GM19372 (cell line): ENCODE measurements around the gene KDM5A.
"Not testable (repeated sequence)": the region's sequence is repeated elsewhere in the genome, so short reads cannot be mapped to it uniquely, and the experiment has no call there.

Experiments
- ATAC-seq: cut with Tn5 transposase; IDR thresholded peaks from one replicate; pipeline ENCODE4 v1.9.1; 2021; ENCODE audit warnings: mild to moderate bottlenecking, low read depth, moderate library complexity; ENCODE audit not compliant: unreplicated experiment

The KDM5A gene

DNA sequence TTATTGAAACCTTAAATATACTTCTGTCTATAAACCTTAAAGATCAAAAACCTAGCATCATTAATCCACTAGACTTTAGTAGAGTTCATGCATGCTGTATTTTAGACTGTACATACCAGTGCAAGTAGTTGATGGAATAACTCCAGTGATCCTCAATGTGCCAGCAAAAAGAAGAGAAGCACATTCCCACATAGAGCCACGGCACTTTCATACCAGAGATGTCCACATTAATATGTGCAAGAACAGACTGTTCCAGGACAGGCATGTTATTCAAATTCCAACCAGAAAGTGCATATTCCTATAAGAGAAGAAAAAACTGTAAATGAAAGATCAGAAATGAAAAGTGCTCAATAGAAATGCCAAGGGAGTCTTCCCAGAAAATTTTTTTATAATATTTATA is 55.0 kb downstream of the KDM5A start:
- no peak for ATAC-seq

DNA sequence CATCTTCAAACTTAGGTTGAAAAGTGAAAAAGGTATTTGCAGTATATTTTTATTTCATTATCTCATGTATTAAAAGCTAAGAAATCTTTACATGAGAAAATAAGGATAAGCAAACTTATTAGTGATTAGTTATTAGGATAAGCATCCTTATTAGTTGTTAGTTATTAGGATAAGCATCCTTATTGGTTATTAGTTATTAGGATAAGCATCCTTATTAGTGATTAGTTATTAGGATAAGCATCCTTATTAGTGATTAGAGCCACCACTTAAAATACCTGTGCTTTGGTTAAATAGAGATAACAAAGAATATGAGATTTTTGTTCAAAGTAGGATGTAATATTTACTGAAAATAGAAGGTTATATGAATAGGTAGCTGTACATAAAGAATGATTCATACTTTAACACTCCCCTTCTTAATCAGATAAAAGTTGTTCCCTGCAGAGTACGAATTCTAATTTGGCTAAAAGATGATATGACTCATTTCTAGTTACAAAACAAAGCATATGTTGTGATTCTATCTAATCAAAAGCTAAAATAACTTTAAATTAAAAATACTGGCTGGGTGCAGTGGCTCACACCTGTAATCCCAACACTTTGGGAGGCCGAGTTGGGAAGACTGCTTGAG is 56.4 kb downstream of the KDM5A start:
- no peak for ATAC-seq

DNA sequence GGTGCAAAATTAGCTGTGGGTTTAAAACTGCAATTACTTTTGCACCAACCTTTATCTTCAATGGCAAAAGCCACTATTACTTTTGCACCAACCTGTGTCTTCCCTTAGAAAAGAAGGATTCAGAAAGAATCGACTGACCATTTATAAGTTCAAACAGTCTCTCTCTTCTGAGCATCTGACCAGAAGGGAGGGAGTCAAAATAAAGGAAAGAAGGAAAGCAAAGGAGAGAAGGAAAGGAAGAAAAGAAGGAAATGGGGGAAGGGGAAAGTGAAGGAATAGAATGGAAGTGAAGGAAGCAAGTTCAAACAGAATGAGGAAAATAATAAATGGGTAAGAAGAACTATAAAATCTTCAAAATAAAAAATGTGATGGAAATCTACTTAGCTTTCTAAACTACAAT is 57.8 kb downstream of the KDM5A start:
- no peak for ATAC-seq

DNA sequence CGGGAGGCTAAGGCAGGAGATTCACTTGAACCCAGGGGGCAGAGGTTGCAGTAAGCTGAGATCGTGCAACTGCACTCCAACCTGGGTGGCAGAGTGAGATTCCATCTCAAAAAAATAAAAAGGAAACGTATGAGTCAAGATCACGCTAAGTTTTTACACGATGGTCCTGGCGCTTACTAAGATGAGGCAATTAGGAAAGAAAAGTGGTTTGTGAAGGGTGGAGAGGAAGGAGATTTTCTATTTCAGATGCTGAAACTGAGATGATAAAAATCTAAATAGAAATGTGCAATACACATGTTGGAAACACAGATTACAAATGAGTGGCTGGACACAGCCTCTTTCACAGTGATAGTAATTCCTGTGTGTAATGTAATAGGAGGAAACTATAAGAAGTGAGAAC is 63.2 kb downstream of the KDM5A start:
- ATAC-seq: no peak

DNA sequence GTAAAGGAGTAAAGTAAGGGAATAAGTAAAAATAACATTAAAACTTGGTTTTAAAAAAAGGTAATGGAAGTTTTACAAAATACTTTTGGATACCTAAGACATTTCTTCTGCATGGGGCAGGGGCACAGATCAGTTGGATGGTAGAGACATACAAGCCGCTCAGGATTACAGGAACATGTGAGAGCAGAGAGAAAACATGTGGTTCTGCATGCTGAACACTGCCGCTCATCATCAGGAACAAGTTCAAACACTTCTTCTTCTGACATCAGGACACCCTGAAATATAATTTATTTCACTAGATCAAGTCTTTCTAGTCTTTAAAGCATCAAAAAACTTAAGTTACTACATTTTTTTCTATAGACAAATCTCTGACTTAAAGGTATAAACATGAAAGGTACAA is 65.6 kb downstream of the KDM5A start:
- no peak for ATAC-seq

DNA sequence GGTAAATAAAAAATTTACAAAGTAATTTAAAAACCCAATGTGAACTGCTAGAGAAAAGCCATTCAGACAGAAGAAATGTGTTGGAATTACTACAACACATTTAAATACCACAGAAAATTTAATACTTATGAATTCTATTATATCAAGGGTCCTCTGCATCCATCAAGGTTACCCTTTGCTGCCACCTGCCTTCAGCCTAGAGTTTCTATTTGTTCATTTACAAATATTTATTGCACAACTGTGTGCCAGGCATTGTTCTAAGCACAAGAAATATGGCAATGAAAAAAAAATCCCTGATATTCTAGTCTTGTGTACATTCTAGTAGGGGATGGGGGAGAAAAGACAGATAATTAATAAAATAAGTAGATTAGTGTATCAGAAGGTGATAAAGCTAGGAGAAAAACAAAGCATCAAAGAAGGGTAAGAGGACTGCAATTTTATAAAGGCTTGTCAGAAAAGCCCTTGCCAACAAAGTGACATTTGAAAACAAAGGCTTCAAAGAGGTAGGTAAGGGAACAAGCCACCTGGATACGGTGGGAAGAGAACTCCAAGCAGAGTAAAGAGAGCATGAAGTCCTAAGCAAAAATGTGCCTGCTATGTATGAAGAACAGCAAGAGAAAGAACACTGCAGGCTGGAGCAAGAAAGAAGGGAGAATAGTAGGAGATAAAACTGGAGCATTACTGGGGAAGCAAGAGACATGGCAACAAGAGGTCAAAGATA is 67.4 kb downstream of the KDM5A start:
- no peak for ATAC-seq

DNA sequence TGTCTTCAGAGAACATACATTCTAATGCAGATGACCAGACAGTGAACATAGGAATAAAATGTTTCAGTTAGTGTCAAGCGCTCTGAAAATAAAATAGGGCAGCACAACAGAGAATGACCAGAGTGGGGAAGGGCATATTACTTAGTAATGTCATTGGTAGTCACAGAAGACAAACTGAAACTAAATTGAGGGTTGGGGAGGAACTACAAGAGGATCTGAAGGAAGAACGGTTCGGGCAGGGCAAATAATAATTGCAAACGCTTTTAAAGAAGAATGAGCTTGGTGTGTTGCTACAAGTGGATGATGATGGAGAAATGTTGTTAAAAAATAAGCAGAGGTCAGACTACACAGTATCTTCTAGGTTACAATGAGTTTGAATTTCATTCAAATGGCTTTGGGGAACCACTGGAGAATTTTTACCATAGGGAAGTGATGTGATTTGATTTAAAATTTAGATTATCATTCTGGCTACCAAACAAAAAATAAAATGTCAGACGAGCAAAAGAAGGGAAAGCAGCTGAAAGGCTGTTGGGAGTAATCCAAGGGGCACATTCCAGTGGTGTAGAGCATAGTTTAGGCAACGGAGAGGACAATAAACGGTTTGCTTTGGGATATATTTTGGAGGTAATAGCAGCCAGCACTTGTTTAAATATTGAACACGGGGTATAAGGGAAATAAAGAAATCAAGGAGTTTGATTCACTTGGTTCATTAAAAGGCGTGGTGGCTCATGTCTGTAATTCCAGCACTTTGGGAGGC is 70.2 kb downstream of the KDM5A start:
- no peak for ATAC-seq

DNA sequence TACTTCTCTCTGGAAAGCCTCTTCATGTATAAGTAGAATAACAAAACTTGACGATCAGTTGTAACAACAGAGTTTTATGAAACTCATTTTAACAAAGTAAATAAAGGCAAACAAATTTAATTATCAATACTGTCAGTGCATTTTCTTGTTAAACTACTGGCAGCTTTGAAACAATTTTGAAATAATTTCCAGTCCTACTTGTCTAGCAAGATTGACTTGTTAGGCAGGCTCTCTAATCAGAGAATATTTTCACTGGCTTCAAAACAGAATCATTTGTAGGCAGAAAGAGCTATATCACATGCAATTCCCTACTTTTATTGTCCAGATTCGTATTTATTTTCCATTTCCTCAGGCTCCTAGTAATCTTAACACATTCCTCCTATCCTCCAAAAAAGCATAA is 80.6 kb downstream of the KDM5A start:
- no peak for ATAC-seq

DNA sequence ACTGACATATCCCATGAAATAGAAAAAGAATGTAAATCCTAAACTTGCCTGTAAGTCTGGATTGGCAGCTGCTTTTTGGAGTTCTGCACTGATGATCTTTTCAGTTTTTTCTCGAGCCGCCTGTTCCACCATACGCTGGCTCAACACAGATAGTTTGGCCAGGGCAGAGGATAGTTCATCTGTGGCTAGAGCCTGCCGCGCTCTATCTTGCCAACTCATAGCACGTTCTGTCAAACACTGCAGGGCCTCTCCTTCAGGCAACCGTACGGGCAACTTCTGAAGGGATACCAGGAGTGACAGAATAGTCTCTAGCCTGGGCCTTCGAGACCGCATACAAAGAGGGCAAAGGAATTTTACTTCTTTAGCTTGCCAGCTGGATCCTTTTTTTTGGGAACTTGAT is 81.7 kb downstream of the KDM5A start:
- ATAC-seq: no peak

DNA sequence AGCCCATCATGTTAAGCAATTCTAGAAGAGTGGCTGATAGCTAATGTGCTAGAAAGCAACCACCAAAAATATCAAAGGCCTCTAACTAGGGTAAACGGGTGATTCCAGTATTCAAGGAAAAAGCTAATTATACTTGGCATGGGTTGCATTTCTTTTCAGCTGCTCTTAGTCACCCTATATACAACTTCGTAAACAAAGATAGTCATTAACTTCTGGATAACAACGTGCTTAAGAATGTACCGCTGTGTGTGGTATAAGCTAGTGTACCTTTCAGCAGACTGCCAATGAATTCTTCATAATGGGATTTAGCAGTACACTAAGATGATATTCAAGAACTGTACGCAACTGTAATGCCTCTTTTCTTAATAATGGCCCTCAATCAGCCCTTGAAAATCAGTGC is 84.3 kb downstream of the KDM5A start:
- no peak for ATAC-seq

DNA sequence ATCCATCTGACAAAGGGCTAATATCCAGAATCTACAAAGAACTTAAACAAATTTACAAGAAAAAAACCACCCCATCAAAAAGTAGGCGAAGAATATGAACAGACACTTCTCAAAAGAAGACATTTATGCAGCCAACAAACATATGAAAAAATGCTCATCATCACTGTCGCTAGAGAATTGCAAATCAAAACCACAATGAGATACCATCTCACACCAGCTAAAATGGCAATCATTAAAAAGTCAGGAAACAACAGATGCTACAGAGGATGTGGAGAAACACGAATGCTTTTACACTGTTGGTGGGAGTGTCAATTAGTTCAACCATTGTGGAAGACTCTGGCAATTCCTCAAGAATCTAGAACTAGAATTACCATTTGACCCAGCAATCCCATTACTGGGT is 86.4 kb downstream of the KDM5A start:
- ATAC-seq: not testable (repeated sequence)

DNA sequence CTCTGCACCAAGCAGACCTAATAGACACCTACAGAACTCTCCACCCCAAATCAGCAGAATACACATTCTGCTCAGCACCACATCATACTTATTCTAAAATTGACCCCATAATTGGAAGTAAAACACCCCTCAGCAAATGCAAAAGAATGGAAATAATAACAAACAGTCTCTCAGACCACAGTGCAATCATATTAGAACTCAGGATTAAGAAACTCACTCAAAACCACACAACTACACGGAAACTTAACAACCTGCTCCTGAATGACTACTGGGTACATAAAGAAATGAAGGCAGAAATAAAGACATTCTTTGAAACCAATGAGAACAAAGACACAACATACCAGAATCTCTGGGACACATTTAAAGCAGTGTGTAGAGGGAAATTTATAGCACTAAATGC is 89.0 kb downstream of the KDM5A start:
- ATAC-seq: not testable (repeated sequence)

DNA sequence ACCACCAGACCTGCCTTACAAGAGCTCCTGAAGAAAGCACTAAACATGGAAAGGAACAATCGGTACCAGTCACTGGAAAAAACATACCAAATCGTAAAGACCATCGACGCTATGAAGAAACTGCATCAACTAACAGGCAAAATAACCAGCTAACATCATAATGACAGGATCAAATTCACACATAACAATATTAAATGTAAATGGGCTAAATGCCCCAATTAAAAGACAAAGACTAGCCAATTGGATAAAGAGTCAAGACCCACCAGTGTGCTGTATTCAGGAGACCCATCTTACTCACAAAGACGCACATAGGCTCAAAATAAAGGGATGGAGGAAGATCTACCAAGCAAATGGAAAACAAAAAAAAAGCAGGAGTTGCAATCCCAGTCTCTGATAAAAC is 89.6 kb downstream of the KDM5A start:
- not testable (repeated sequence) for ATAC-seq

DNA sequence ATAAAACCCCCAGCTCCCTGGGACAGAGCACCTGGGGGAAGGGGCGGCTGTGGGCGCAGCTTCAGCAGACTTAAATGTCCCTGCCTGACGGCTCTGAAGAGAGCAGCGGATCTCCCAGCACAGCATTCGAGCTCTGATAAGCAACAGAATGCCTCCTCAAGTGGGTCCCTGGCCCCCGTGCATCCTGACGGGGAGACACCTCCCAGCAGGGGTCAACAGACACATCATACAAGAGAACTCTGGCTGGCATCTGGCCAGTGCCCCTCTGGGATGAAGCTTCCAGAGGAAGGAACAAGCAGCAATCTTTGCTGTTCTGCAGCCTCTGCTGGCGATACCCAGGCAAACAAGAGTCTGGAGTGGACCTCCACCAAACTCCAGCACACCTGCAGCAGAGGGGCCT is 91.1 kb downstream of the KDM5A start:
- not testable (repeated sequence) for ATAC-seq

DNA sequence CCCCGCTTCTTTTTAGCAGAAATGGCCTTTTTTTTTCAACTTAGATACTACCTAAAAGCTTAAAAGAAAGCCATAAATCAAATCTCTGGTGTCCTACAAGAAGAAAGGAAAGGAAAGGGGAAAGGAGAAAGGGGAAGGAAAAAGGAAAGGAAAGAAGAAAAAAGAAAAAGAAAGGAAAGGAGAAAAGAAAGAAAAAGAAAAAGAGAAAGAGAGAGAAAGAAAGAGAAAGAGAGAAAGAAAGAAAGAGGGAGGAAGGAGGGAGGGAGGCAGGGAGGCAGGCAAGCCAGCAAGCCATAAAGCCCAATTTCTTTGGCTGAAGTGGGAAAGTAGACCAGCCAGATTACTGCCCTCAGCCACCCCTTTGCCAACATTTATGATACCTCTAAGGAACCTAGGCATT is 94.0 kb downstream of the KDM5A start:
- no peak for ATAC-seq

DNA sequence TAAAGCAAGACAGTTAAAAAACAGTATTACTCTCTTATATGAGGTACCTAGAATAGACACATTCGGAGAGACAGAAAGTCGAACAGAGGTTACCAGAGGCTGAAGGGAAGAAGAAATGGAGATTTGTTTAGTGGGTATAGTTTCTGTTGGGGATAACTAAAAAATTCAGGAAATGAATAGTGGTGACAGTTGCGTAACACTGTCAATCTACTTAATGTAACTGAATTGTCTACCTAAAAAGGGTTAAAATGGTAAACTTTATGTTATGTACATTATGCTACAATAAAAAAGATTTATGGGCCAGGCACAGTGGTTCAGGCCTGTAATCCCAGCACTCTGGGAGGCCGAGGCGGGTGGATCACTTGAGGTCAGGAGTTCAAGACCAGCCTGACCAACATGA is 95.9 kb downstream of the KDM5A start:
- ATAC-seq: no peak

DNA sequence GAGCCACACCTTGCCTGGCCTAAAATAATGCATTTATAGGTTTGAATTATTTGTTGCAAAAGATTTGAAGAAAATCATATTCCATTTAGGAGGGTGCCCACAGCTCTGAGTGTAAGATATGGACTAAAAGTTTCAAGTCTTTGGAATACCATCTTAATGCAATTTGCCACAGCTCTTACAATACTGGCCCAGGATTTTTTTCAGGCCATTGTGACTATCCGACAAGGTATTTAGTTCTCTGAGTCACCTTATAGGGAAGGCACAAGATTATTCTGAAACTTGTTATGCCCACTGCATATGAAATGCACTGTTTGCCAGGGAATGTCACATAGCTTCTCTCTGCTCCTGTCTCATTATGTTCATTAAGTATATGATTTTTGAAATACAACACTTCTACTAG is 96.9 kb downstream of the KDM5A start:
- no peak for ATAC-seq

DNA sequence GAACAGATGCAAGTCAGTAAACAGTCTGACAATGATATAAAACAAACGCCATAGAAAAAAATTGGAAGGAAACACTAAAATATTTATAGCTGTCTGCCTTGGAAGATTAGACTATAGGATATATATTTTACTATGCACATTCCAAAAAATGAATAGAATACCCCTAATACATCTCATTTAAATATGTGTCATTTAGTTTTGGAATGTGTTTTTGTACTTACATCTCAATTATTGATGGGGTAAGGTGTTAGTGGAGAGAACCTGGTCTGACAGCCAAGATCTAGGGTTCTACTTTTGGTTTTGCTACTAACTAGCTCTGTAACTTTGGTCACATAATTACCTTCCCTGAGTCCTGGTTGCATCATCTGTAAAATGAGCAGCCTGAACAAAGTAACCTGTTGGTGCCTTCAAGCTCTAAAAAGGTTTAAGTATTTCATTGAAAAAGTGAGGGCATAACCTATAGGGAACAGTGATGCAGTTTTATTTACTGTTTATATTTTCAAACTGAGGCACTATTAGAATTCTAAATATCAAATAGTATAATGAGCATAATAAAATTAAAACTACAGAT is 97.9 kb downstream of the KDM5A start:
- no peak for ATAC-seq

DNA sequence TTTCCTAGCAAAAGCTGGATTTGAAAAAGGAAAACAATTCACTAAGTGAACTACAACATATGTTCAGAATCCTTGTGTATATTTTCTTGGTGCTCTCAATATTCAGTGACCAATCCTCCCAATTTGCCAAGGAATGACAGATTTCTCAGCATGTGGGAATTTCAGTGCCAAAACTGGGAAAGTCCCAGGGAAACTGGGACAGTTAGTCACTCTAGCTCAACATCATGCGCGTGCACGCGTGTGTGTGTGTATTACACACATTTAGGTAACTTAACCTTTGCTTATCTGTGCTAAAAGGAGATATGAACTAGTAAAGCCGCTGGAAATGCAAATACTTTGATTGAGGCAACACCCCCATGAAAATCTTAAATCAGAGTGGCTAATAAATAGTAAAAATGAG is 100.4 kb downstream of the KDM5A start:
- ATAC-seq: no peak

DNA sequence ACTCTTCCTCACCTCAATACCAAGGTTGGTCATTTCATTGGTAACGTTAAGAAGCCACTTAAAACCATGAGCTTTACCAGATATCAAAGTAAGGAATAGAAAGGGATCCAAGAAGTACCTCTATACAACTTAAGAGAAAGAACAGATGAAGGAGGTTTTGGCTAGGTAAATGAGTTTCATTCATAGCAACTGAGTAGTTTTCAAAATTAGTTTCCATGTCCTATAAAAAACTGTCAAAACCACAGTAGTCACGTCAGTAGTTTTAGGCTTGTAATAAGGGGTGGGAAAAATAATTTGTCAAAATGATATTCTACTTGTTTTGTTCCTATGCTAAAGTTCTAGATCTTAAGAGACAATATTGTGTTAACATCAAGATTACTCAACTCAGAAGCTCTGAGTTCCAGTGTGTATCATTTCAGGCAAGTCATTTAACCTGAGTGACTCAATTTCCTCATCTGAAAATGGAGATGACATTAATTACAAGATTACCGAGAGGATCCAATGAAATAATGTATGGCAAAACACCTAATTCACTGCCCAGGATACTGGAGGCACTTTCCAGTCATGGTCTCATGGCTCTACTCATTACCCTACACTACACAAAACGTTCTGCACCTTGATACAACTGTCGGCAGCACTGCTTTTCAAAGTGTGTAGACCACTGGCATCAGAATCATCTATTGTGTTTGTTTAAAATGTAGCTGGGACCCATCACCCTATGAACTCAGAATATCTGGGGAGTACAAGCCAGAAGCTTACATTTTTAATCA is 102.4 kb downstream of the KDM5A start:
- ATAC-seq: no peak

DNA sequence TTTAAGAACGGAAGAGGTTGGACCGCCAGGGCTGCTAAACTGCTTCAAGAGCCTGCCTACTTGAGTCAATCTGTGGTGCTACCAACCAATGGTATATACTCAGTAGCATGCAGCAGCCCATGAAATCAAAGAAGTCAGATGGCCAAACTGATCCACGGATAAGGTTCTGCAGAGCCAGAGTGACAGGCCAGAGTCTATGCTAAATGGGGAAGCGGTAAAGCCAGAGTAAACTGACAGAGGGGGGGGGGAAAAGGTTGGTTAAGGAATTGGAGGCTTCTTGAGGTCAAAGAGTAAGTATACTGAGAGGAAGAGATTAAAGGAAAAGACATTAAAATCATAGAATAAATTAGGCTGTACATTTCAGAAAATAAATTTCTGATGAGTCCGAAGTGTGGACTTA is 111.1 kb downstream of the KDM5A start:
- no peak for ATAC-seq
